ENCODE measurements around the gene LHX6.

The LHX6 gene

DNA sequence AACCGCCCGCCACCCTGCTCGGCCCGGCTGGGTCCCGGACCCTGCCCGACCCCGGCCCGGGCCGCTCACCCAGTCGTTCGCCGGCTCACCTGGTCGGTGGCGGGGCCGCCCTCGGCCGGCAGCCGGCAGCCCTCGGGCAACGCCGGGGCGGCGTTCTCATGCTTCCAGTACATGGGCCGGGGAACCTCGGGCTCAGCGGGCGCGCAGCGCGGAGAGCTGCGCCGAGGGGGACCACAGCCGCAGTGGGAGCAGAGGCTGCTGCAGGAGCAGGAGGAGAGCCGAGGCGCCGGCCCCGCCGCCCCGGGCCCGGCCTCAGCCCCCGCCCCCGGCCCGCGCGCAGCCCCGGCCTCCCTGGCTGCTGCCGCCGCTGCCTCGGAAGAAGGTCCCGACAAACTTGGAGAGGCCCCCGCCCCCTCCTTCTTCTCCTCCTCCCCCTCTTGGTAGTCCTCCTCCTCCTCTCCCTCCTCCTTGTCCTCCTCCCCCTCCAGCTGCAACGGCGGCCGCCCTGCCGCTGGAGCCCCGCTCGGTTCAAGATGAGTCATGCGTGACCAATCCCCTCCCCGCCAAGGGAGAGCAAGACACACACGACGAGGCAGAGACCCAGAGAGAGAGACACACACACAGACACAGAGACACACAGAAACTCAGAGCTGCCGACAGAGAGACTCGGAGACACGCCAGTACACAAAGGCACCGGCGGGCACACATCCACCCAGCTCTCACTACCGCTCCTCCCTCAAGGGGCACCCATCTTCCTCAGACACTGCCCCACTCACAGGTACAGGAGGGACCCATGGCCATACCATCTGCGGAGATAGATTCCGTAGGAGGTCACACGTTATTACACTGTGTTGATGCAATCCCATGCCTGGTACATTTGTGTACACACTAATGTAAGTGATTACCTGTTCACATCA lies at the start of gene LHX6:
Gene LHX6 (minus strand): TSS at position 390 of the 917 bp plus-strand sequence. CDS start 217 bp downstream, at position 173.
- no peak for DNase-seq (ENCODE audit: extremely low read depth, low read depth)
- no peak within 1 kb of the TSS for H3K4me3 ChIP-seq (replicated peaks; ENCODE audit: low read depth, low read length)
- TF ChIP-seq, protein P1, sequence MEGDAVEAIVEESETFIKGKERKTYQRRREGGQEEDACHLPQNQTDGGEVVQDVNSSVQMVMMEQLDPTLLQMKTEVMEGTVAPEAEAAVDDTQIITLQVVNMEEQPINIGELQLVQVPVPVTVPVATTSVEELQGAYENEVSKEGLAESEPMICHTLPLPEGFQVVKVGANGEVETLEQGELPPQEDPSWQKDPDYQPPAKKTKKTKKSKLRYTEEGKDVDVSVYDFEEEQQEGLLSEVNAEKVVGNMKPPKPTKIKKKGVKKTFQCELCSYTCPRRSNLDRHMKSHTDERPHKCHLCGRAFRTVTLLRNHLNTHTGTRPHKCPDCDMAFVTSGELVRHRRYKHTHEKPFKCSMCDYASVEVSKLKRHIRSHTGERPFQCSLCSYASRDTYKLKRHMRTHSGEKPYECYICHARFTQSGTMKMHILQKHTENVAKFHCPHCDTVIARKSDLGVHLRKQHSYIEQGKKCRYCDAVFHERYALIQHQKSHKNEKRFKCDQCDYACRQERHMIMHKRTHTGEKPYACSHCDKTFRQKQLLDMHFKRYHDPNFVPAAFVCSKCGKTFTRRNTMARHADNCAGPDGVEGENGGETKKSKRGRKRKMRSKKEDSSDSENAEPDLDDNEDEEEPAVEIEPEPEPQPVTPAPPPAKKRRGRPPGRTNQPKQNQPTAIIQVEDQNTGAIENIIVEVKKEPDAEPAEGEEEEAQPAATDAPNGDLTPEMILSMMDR (IDR thresholded peaks at IDR 0.05; ENCODE audit: low read depth, low read length, missing control alignments): no peak

DNA sequence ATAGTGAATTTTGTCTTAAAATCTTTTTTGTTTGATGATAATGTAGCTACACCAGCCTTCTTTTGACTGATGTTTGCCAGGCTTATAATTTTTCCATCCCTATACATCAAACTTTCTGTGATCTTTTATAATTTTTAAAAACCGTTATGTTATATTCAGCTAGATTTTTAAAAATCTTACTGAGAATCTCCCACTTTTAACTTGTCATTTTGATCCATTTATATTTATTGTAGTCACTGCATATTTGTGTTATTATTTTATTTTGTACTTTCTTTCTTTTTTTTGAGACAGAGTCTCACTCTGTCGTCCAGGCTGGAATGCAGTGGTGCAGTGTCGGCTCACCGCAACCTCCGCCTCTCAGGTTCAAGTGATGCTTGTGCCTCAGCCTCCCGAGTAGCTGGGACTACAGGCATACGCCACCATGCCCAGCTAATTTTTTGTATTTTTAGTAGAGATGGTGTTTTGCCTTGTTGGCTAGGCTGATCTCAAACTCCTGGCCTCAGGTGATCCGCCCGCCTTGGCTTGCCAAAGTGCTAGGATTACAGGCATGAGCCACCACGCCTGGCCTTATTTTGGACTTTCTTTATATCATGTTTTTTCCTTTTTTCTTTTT lies 48.6 kb upstream of the LHX6 start:
- no peak overlapping the region for H3K4me3 ChIP-seq (replicated peaks; ENCODE audit: low read depth, low read length)
- DNase-seq (ENCODE audit: extremely low read depth, low read depth): no peak
- TF ChIP-seq, protein P1 (IDR thresholded peaks at IDR 0.05; ENCODE audit: low read depth, low read length, missing control alignments): no peak

DNA sequence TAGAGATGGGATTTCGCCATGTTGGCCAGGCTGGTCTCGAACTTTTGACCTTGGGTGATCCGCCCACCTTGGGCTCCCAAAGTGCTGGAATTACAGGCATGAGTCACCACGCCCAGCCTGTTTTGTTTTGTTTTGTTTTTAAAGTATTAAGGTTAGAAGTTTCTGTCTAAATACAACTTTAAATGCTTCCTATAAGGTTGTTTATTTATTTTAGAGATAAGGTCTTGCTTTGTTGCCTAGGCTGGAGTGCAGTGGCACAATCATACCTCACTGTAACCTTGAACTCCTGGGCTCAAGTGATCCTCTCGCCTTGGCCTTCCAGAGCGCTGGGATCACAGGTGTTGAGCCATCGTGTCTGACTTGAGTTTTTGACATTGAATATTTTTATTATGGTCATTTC lies 47.3 kb upstream of the LHX6 start:
- no peak for DNase-seq (ENCODE audit: extremely low read depth, low read depth)
- TF ChIP-seq, protein P1 (IDR thresholded peaks at IDR 0.05; ENCODE audit: low read depth, low read length, missing control alignments): no peak
- no peak overlapping the region for H3K4me3 ChIP-seq (replicated peaks; ENCODE audit: low read depth, low read length)

DNA sequence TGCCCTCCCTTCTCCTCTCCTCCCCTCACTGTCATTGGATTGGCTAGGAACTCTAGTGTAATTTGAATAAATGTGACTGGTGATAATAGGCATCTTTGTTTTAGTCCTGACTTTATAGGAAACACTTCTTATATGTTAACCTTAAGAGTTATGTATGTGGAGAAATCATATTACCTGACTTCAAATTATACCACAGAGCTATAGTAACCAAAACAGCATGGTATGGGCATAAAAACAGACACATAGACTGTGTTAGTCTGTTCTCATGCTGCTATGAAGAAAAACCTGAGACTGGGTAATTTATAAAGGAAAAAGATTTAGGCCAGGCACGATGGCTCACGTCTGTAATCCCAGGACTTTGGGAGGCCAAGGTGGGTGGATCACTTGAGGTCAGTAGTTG lies 45.3 kb upstream of the LHX6 start:
- H3K4me3 ChIP-seq (replicated peaks; ENCODE audit: low read depth, low read length): no peak overlapping the region
- TF ChIP-seq, protein P1 (IDR thresholded peaks at IDR 0.05; ENCODE audit: low read depth, low read length, missing control alignments): no peak
- no peak for DNase-seq (ENCODE audit: extremely low read depth, low read depth)

DNA sequence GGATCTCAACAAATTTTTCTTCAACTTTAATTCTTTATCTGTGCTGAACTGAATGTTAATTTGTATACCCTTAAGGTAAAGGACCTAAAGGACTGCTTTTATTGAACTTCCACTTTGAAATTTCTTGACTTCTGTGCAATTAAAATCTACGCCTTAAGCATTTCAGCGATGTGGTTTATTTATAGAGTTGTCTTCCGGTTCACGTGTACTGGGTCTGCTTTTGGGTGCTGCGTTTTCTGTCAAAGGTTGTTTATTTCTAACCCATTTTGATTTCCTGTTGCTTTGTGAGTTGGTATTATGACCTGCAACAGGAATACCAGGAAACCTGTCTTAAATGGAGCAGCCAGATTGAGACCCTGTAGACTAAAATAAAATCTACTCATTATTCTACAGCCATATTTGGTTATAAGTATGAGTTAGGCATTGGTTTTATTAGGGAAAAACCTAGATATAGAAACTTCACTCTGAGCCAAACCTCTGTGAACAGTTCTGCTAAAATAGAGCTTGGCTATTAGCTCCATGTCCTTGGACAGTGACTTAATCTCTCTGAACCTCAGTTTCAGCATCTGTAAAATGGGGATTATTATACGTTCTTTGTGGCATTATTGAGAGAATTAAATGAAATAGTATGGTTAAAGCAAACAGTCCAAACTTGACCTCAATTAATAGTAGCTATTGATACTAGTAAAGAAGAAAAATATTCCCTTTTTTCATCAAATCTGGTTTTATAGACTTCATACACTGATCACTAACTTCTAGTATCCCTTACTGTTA lies 39.5 kb upstream of the LHX6 start:
- no peak overlapping the region for H3K4me3 ChIP-seq (replicated peaks; ENCODE audit: low read depth, low read length)
- TF ChIP-seq, protein P1 (IDR thresholded peaks at IDR 0.05; ENCODE audit: low read depth, low read length, missing control alignments): no peak
- DNase-seq (ENCODE audit: extremely low read depth, low read depth): no peak

DNA sequence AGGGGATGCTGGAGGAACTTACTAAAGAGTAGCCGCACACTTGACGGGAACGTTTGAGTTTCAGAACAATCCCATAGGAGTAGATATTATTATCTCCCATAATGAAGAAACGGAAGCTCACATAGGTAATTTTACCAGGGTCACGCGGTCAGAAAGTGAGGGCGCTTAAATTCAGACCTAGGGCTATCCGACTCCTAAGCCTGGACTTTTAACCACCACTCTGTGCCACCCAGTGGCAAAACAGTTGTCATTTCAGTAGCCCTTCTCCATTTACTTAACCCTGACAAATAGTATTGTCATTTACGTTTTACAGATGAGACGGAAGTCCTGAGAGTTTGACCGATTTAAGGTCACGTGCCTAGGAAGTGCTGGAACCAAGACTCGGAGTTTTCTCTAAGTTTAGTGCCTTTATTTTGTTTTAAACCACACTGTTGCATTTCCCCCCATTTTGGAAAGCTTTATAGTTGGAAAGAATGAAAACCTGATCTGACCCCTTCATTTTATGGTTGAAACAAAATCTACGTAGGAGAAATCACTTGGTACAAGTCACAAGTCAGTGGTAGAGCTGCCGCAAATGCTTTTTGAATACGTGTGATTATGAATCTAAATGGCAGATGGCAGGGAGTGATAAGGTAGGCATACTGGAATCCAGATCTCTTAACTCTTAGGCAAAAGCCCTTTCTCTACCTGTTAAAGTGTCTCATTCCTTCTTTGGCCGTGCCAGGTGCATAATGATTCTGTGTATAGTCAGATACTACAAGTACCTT lies 36.6 kb upstream of the LHX6 start:
- DNase-seq (ENCODE audit: extremely low read depth, low read depth): no peak
- TF ChIP-seq, protein P1 (IDR thresholded peaks at IDR 0.05; ENCODE audit: low read depth, low read length, missing control alignments): no peak
- H3K4me3 ChIP-seq (replicated peaks; ENCODE audit: low read depth, low read length): peak overlapping the region; percentile 80
